Liver (tissue), 9 donors: ENCODE results near the gene SCIN. TPM values are rescaled to one million over a fixed set of nuclear protein-coding genes. Genes with fewer than 3 reads are reported as not detected.

Experiments used
- DNase-seq: peaks from one replicate; pipeline ENCODE4 v3.0.0-alpha.2; 2017; ENCODE audit warnings: low spot score
- H3K27ac ChIP-seq, 2 donors: one replicate each; pipeline ENCODE4 v1.7.0; 2013; ENCODE audit warnings: inconsistent platforms in 2 of 2, low read length in 2 of 2, control low read depth in 1 of 2, low read depth in 1 of 2, mild to moderate bottlenecking in 1 of 2
- H3K27me3 ChIP-seq, 4 donors: one replicate each; pipeline versions ENCODE4 v1.6.1 to v1.7.0; 2013; ENCODE audit warnings: low read length in 3 of 4, inconsistent platforms in 1 of 4, mild to moderate bottlenecking in 1 of 4, moderate library complexity in 1 of 4; ENCODE audit not compliant: control insufficient read depth in 4 of 4, insufficient read depth in 4 of 4
- H3K36me3 ChIP-seq, 4 donors: one replicate each; pipeline versions ENCODE4 v1.6.1 to v1.7.0; 2013; ENCODE audit warnings: low read length in 3 of 4, mild to moderate bottlenecking in 3 of 4, low read depth in 1 of 4, moderate library complexity in 1 of 4; ENCODE audit not compliant: control insufficient read depth in 4 of 4, insufficient read depth in 3 of 4
- H3K4me1 ChIP-seq, 4 donors: one replicate each; pipeline versions ENCODE4 v1.6.1 to v1.7.0; 2013; ENCODE audit warnings: low read length in 3 of 4, mild to moderate bottlenecking in 3 of 4, moderate library complexity in 1 of 4; ENCODE audit not compliant: control insufficient read depth in 4 of 4, insufficient read depth in 4 of 4
- H3K4me3 ChIP-seq, 3 donors: one replicate each; pipeline versions ENCODE4 v1.6.1 to v1.7.0; 2013; ENCODE audit warnings: low read length in 3 of 3, control low read depth in 1 of 3, low read depth in 1 of 3, mild to moderate bottlenecking in 1 of 3
- H3K9ac ChIP-seq, 2 donors: one replicate each; pipeline ENCODE4 v1.7.0; 2013; ENCODE audit warnings: low read length in 2 of 2, mild to moderate bottlenecking in 2 of 2, moderate library complexity in 2 of 2, control low read depth in 1 of 2, low read depth in 1 of 2
- H3K9me3 ChIP-seq, 4 donors: one replicate each; pipeline versions ENCODE4 v1.6.1 to v1.7.0; 2013; ENCODE audit warnings: low read length in 3 of 4; ENCODE audit not compliant: control insufficient read depth in 4 of 4
- ATF3 ChIP-seq: IDR thresholded peaks from 2 replicates; pipeline ENCODE4 v1.6.1; 2016; ENCODE audit warnings: antibody characterized with exemption
- CTCF ChIP-seq: fragments of 150-350 bp; IDR thresholded peaks from 2 replicates; pipeline ENCODE4 v1.5.1; 2017; ENCODE audit warnings: improper control_type of control experiment, low read depth, low read length; ENCODE audit not compliant: missing input control
- EGR1 ChIP-seq, 2 donors: IDR thresholded peaks; 2 replicates each; pipeline ENCODE4 v1.6.1; 2016 to 2018; ENCODE audit warnings: antibody characterized with exemption in 2 of 2, low read depth in 2 of 2
- FOXA1 ChIP-seq: IDR thresholded peaks from 2 replicates; pipeline ENCODE4 v1.6.1; 2016; ENCODE audit warnings: antibody characterized with exemption
- FOXA2 ChIP-seq: IDR thresholded peaks from 2 replicates; pipeline ENCODE4 v1.6.1; 2016; ENCODE audit warnings: antibody characterized with exemption
- GABPA ChIP-seq, 2 donors: IDR thresholded peaks in 1 of 2; conservative IDR thresholded peaks in 1 of 2; 2 replicates each; pipeline ENCODE4 v1.6.1; 2016; ENCODE audit warnings: antibody characterized with exemption in 2 of 2, mild to moderate bottlenecking in 1 of 2, moderate library complexity in 1 of 2
- HNF4A ChIP-seq, 2 donors: conservative IDR thresholded peaks; 2 replicates each; pipeline ENCODE4 v1.6.1; 2016; ENCODE audit warnings: antibody characterized with exemption in 2 of 2, mild to moderate bottlenecking in 2 of 2
- HNF4G ChIP-seq: IDR thresholded peaks from 2 replicates; pipeline ENCODE4 v1.6.1; 2016; ENCODE audit warnings: antibody characterized with exemption
- JUND ChIP-seq, 2 donors: IDR thresholded peaks; 2 replicates each; pipeline ENCODE4 v1.6.1; 2016; ENCODE audit warnings: antibody characterized with exemption in 2 of 2
- MAX ChIP-seq: IDR thresholded peaks from 2 replicates; pipeline ENCODE4 v1.6.1; 2016; ENCODE audit warnings: antibody characterized with exemption
- NR2F2 ChIP-seq: IDR thresholded peaks from 2 replicates; pipeline ENCODE4 v1.6.1; 2016; ENCODE audit warnings: antibody characterized with exemption
- RAD21 ChIP-seq, 2 donors: IDR thresholded peaks; 2 replicates each; pipeline ENCODE4 v1.6.1; 2016; ENCODE audit warnings: antibody characterized with exemption in 2 of 2, mild to moderate bottlenecking in 2 of 2
- REST ChIP-seq: IDR thresholded peaks from 2 replicates; pipeline ENCODE4 v1.6.1; 2016; ENCODE audit warnings: antibody characterized with exemption, mild to moderate bottlenecking
- RXRA ChIP-seq, 2 donors: IDR thresholded peaks; 2 replicates each; pipeline ENCODE4 v1.6.1; 2017 to 2018; ENCODE audit warnings: antibody characterized with exemption in 2 of 2, mild to moderate bottlenecking in 1 of 2
- SP1 ChIP-seq: IDR thresholded peaks from 2 replicates; pipeline ENCODE4 v1.6.1; 2018; ENCODE audit warnings: antibody characterized with exemption, mild to moderate bottlenecking
- TAF1 ChIP-seq: conservative IDR thresholded peaks from 2 replicates; pipeline ENCODE4 v1.6.1; 2016; ENCODE audit warnings: antibody characterized with exemption, mild to moderate bottlenecking
- YY1 ChIP-seq: IDR thresholded peaks from 2 replicates; pipeline ENCODE4 v1.6.1; 2016; ENCODE audit warnings: antibody characterized with exemption, mild to moderate bottlenecking
- ZBTB33 ChIP-seq: IDR thresholded peaks from 2 replicates; pipeline ENCODE4 v1.6.1; 2016; ENCODE audit warnings: antibody characterized with exemption
- WGBS: extraction: QIAGEN DNeasy Blood & Tissue Kit; methylation state at CpG from one replicate; pipeline ENCODE4 v1.1.7; 2013; 5-methylcytosine and 5-hydroxymethylcytosine counted together
- polyA plus RNA-seq, 2 donors: library from polyadenylated mRNA; stranded (reverse) in 1 of 2; unstranded in 1 of 2; fragments of 200-250 nt in 1 of 2; fragments of >200 nt in 1 of 2; fragmentation: Nextera tagmentation in 1 of 2; extraction: Ambion mirVana in 1 of 2; gene quantifications; one replicate each; pipeline versions ENCODE4 v1.2.1 to v1.2.3, GENCODE V29; 2013 to 2015
- total RNA-seq, 2 donors: library from RNA; depleted of rRNA; stranded (reverse); fragments of >200 nt; gene quantifications; one replicate each; pipeline ENCODE4 v1.2.3, GENCODE V29; 2014
- donor health status: healthy.
- donor health status: healthy.
- donor health status: healthy.
- donor health status: healthy.
- donor health status: healthy.

SCIN gene
- total and polyA plus RNA-seq, 4 donors: 0.05 to 0.23 TPM; not detected in 2

GRCh38 chr7:12557282-12557681, 13.2 kb upstream of the SCIN start:
- DNase-seq: no peak
- no peak for TF ChIP-seq RAD21 (IDR thresholded peaks at IDR 0.05)
- H3K9me3 ChIP-seq: no peaks in the 10 kb centered on the region
- no peak overlapping the region for H3K9ac ChIP-seq
- 72% methylated on average over 7 of the region's 7 CpGs for WGBS
- no peak overlapping the region for H3K4me3 ChIP-seq
- no peaks in the 10 kb centered on the region for H3K4me1 ChIP-seq
- no peaks in the 10 kb centered on the region for H3K27me3 ChIP-seq
- no peak overlapping the region for H3K27ac ChIP-seq
- H3K36me3 ChIP-seq: no peaks in the 10 kb centered on the region

- no peak for DNase-seq
- TF ChIP-seq TAF1 (no peak), GABPA (IDR thresholded peaks at IDR 0.05 in 1 of 2, conservative IDR thresholded peaks at IDR 0.05 in 1 of 2) (no peak), RAD21 (IDR thresholded peaks at IDR 0.05) (no peak), ATF3 (no peak), YY1 (no peak), FOXA2 (no peak), RXRA (IDR thresholded peaks at IDR 0.05) (no peak), FOXA1 (no peak), EGR1 (IDR thresholded peaks at IDR 0.05; ENCODE audit: low read depth in 2 of 2) (no peak), ZBTB33 (no peak), HNF4A (conservative IDR thresholded peaks at IDR 0.05) (no peak), NR2F2 (no peak), HNF4G (no peak), SP1 (no peak), CTCF (no peak), MAX (no peak), REST (no peak), JUND (IDR thresholded peaks at IDR 0.05) (no peak)
- no peak overlapping the region for H3K9ac ChIP-seq
- H3K36me3 ChIP-seq: no peaks in the 10 kb centered on the region
- peaks cover 0 to 3% (median 0%) of the 10 kb centered on the region in 4 donors for H3K27me3 ChIP-seq
- H3K9me3 ChIP-seq: no peaks in the 10 kb centered on the region
- H3K27ac ChIP-seq: no peak overlapping the region
- H3K4me3 ChIP-seq: no peak overlapping the region
- WGBS: 76% methylated on average over 4 of the region's 4 CpGs
- peaks cover 0 to 2% (median under 1%) of the 10 kb centered on the region in 4 donors for H3K4me1 ChIP-seq
Observed at GRCh38 chr7:12564996-12565764, 5.3 kb upstream of the SCIN start.
